Colonic mucosa (tissue), 4 donors: ENCODE results near the gene CERCAM. TPM values are rescaled to one million over a fixed set of nuclear protein-coding genes. Genes with fewer than 3 reads are reported as not detected.

Experiments used
- DNase-seq: peaks from one replicate; pipeline ENCODE4 v3.0.0-alpha.2; 2020
- H3K27ac ChIP-seq: fragments of 200-600 bp; one replicate; pipeline ENCODE4 v1.8.0; 2021
- H3K27me3 ChIP-seq: fragments of 200-600 bp; one replicate; pipeline ENCODE4 v1.8.0; 2021
- H3K36me3 ChIP-seq: fragments of 200-600 bp; one replicate; pipeline ENCODE4 v1.8.0; 2021
- H3K4me1 ChIP-seq: fragments of 200-600 bp; one replicate; pipeline ENCODE4 v1.8.0; 2021; ENCODE audit warnings: mild to moderate bottlenecking
- H3K4me3 ChIP-seq: fragments of 200-600 bp; one replicate; pipeline ENCODE4 v1.8.0; 2021
- H3K9ac ChIP-seq, 2 donors: one replicate each; pipeline ENCODE4 v1.7.0; 2013; ENCODE audit warnings: control low read depth in 2 of 2, low read depth in 2 of 2, low read length in 2 of 2
- H3K9me3 ChIP-seq: fragments of 200-600 bp; one replicate; pipeline ENCODE4 v1.8.0; 2021
- intact Hi-C: fragments of 100-400 bp; cut with DNase I; formaldehyde crosslinking; loops from one replicate; pipeline ENCODE4 v1.14.1; 2022
- microRNA-seq: library from miRNA; unstranded; fragments of <30 nt; microRNA quantifications from one replicate; pipeline ENCODE4, GENCODE V29; 2019
- total RNA-seq, 2 donors: library from RNA; stranded (reverse); fragmentation: NEBNext Ultra II Directional in 1 of 2; extraction: Animal tissue kit (Norgen Biotek cat#: 25700) in 1 of 2; gene quantifications; one replicate each; pipeline ENCODE4 v1.2.1, GENCODE V29; 2021
- TF ChIP-seq, protein P1 (sequence below): fragments of 200-600 bp; IDR thresholded peaks from one replicate; pipeline ENCODE4 v1.8.0; 2022; ENCODE audit warnings: antibody characterized with exemption, mild to moderate bottlenecking
- donor health status: healthy.
- donor health status: DM: no; HTN: no; CAD: no.
- donor health status: DM: no; HTN: no; CAD: no.

The CERCAM gene
- total RNA-seq, 2 donors from 2014 or later = 4.9 to 9.3 TPM

DNA sequence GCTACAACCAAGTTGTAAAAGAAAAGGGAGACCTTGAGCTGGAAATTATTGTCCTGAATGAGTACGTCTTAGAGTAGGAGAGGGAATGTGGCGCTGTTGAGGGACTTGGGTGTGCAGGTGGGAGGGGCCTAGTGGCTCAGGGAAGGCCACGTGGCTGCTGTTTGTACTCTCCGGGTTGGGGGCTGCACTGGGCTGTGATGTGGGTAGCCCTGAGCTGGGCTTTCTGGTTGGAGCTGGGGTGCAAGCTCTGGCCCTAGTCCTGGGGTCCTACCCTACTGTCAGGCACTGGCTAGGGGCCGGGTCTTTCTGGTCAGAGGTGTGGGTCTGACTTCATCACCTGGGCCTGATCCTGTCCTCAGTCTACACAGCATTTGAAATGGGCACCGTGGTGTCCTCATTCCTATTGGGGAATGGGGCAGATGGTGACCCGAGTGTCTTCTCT lies 64.8 kb downstream of the CERCAM start:
- Histone ChIP-seq H3K9ac (no peak overlapping the region), H3K4me3 (no peak overlapping the region), H3K4me1 (no peaks in the 10 kb centered on the region), H3K27ac (no peak overlapping the region), H3K27me3 (no peaks in the 10 kb centered on the region), H3K36me3 (no peaks in the 10 kb centered on the region), H3K9me3 (no peaks in the 10 kb centered on the region)
- TF ChIP-seq, protein P1, sequence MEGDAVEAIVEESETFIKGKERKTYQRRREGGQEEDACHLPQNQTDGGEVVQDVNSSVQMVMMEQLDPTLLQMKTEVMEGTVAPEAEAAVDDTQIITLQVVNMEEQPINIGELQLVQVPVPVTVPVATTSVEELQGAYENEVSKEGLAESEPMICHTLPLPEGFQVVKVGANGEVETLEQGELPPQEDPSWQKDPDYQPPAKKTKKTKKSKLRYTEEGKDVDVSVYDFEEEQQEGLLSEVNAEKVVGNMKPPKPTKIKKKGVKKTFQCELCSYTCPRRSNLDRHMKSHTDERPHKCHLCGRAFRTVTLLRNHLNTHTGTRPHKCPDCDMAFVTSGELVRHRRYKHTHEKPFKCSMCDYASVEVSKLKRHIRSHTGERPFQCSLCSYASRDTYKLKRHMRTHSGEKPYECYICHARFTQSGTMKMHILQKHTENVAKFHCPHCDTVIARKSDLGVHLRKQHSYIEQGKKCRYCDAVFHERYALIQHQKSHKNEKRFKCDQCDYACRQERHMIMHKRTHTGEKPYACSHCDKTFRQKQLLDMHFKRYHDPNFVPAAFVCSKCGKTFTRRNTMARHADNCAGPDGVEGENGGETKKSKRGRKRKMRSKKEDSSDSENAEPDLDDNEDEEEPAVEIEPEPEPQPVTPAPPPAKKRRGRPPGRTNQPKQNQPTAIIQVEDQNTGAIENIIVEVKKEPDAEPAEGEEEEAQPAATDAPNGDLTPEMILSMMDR = no peak
- intact Hi-C loops = no loop called here
- no peak for DNase-seq

DNA sequence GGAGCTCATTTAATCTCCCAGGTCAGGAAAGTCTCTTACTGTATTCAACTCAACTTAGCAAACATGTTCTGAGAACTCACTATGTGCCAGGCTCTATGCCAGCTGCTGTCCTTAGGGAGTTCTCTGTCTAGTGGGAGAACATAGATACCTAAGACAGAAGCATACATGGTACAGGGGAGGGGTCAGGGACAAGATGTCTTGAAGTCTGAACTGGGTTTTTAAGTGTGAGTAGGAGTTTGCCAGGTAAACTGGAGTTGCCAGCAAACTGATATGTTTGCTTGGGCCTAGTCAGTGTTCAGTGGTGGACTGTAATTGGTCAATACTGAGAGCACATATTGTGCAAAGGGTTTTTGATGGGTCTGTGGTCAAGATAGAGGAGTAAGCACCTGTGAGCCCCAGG lies 65.5 kb downstream of the CERCAM start:
- no peak for DNase-seq
- H3K27me3 ChIP-seq = no peaks in the 10 kb centered on the region

More for the DNA sequence above, 65.5 kb downstream of the CERCAM start:
- no peak overlapping the region for H3K4me3 ChIP-seq
- no peaks in the 10 kb centered on the region for H3K36me3 ChIP-seq
- no peaks in the 10 kb centered on the region for H3K9me3 ChIP-seq
- intact Hi-C loops = no loop called here
- H3K27ac ChIP-seq = no peak overlapping the region
- no peak overlapping the region for H3K9ac ChIP-seq
- no peaks in the 10 kb centered on the region for H3K4me1 ChIP-seq
- TF ChIP-seq, protein P1 = no peak

Small RNA genes within 50 kb of the gene (microRNA-seq; reads per million reads assigned to microRNA genes)
- gene MIR219B = not detected

Other genes starting within 250 kb of the CERCAM start
- 10 to 100 TPM; 97.5 to 97.7 TPM for gene CIZ1, start 229.3 kb upstream of the CERCAM start, total RNA-seq
- gene DNM1, start 217.5 kb upstream of the CERCAM start, total RNA-seq = 1 to 10 TPM; 2.5 to 6.8 TPM
- 10 to 100 TPM; 88.6 to 92.2 TPM for gene GOLGA2, start 144.8 kb upstream of the CERCAM start, total RNA-seq
- 10 to 100 TPM; 14.4 to 24.2 TPM for gene SWI5, start 144.6 kb upstream of the CERCAM start, total RNA-seq
- 10 to 100 TPM; 24.5 to 40.0 TPM for gene TRUB2, start 98.4 kb upstream of the CERCAM start, total RNA-seq
- gene COQ4, start 98.0 kb upstream of the CERCAM start, total RNA-seq = 10 to 100 TPM; 40.8 to 59.5 TPM
- 10 to 100 TPM; 26.8 to 68.3 TPM for gene SLC27A4, start 80.3 kb upstream of the CERCAM start, total RNA-seq
- gene URM1, start 49.5 kb upstream of the CERCAM start, total RNA-seq = 10 to 100 TPM; 55.2 to 77.3 TPM
- 10 to 100 TPM; 14.9 to 36.2 TPM for gene ODF2, start 35.1 kb downstream of the CERCAM start, total RNA-seq
- gene GLE1, start 83.9 kb downstream of the CERCAM start, total RNA-seq = 10 to 100 TPM; 30.7 to 44.5 TPM
- gene SPTAN1, start 131.7 kb downstream of the CERCAM start, total RNA-seq = 100 to 1,000 TPM; 263 to 282 TPM
- gene DYNC2I2, start 236.0 kb downstream of the CERCAM start, total RNA-seq = 100 to 1,000 TPM in 1 of 2 donors, 10 to 100 TPM in 1; 39.7 to 152 TPM